Endometrial microvascular endothelial cells (primary cell): Measurements from ENCODE around the gene CTCF. TPM values are rescaled to one million over a fixed set of nuclear protein-coding genes. Genes with fewer than 3 reads are reported as not detected.
"Not testable (repeated sequence)": the region's sequence is repeated elsewhere in the genome, so short reads cannot be mapped to it uniquely, and the experiment has no call there.

ENCODE experiments used
- in situ Hi-C: cut with HindIII; loops from 2 replicates; pipeline ENCODE4 v1.10.0; 2017; ENCODE audit warnings: low sequenced_read_pairs, low pct_unique_long_range_greater_than_20kb; ENCODE audit errors: inconsistent ontology term
- total RNA-seq: library from RNA; depleted of rRNA; stranded (reverse); fragments of >200 nt; gene quantifications from one replicate; pipeline ENCODE4 v1.2.3, GENCODE V29; 2015; ENCODE audit errors: inconsistent ontology term

The CTCF gene
- total RNA-seq, result 29.8 TPM

GRCh38 chr16:67562526-67562917 is at the start of gene CTCF:
TSS of gene CTCF (plus strand) at chr16:67562526. CDS start at chr16:67610833, 48,307 bp downstream.
- in situ Hi-C loops, result no loop called here

- in situ Hi-C loops, result not testable (repeated sequence)
Measured at GRCh38 chr16:67513892-67514291, 48.4 kb upstream of the CTCF start.

GRCh38 chr16:67514382-67514828 is 47.9 kb upstream of the CTCF start:
- in situ Hi-C loops, result no loop called here

DNA sequence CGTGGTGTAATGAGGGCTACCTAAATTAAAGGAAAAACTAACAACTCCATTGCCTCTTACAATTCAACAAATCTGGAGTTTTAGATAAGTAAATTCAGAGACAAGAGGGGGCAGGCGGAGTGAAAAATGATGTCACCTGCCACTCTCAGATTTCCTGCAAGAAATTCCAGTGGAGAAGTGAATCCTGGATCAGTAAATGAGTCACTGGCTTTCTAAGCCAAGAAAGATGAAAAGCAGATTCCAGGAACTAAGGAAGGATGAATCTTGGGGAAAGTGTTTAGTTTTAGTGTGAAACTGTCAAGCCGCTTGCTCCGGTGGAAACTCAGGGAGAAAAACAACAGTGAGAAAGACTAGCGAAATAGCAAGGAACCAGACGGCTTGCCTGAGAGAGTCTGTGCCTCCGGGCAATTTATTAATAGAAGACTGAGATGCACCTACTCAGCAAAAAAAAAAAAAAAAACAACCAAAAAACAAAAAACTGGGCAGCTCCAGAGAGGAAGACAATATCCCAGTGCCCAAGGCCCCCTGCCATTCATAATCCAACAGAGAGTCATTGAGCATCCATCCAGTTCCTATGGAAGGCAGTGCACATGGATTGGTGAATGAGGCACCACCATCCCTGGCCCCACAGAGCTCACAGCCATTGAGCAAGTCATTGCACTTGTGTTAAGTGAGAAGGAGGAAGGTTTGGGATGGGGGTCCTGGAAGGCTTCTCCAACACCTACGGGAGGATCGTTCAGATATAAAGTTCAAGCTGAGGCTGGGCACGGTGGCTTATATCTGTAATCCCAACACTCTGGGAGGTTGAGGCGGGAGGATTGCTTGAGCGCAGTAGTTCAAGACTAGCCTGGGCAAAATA is 45.8 kb upstream of the CTCF start:
- in situ Hi-C loops, result no loop called here

DNA sequence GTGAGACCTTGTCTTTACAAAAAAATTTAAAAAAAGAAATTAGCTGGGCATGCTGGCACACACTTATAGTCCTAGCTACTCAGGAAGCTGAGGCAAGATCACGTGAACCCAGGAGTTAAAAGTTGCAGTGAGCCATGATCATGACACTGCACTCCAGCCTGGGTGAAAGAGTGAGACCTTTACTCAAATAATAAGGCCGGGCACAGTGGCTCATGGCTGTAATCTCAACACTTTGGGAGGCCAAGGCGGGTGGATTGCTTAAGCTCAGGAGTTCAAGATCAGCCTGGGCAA is 45.2 kb upstream of the CTCF start:
- in situ Hi-C loops, result no loop called here

- in situ Hi-C loops, result no loop called here
Measured at GRCh38 chr16:67517661-67518423, 44.5 kb upstream of the CTCF start.

DNA sequence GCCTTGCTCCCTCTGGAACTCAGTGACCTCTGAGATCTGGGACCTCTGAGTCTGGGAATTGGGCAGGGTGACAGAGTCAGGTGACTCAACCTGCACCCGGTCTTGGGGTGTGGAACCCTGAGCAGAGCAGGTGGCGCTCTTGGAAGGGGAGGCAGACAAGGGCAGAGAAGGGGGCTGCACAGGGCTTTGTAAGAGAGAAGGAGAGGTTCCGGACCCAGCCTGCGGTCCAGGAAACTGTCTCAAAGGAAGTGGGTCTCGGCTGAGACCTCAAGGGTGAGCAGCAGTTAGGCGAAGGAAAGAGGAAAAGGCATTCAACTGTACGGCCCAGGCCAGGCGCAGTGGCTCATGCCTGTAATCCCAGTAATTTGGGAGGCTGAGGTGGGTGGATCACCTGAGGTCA is 43.6 kb upstream of the CTCF start:
- in situ Hi-C loops, result no loop called here

DNA sequence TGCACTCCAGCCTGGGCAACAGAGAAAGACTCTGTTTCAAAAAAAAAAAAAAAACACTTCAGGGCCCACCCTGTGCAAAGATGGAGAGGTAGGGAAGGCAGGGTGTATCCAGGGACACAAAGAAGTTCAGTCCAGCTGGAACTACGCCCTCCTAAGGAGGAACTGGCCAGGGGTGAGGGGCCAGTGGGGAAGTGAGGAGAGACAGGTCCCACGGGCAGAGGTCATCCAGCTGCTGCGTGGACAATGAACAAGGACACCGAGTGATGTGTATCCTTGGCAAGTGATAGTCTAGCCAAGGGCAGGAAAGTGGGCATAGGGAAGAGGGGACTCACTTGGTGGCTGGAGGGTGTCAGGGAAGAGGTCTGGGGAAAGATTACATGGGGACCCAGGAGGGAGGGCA is 43.1 kb upstream of the CTCF start:
- in situ Hi-C loops, result no loop called here

DNA sequence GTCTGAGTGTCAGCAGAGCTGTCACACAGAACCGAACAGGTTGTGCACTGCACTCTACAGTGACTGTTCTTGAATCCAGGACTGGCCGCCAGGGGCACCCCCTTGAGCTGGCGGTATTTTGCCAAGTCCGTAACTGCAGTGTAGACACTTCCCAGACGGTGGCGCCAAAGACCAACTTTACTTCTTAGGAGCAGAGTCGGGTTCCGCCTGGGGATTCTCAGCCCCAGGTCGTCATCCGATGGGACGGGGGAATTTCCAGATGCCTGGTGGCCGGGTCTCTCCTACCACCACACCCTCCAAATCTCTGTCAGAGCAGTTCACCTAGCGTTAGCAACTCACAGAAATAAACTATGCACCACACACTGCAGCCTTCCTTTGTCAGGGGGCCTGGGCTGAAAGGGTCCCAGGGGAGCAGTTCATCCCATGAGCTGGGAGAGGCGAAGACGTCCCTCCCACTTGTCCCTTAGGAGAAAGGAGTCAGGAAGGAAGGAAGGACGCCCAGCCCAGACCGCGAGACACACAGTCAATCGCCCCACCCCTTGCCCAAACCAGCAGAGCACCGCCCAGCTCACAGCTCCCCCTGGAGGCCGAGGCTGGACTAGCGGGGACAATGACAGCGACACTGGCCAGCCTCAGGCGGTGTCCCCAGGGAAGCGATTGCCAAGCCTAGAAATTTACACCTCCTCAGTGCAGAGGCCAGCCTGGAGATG is 41.1 kb upstream of the CTCF start:
- in situ Hi-C loops, result no loop called here

DNA sequence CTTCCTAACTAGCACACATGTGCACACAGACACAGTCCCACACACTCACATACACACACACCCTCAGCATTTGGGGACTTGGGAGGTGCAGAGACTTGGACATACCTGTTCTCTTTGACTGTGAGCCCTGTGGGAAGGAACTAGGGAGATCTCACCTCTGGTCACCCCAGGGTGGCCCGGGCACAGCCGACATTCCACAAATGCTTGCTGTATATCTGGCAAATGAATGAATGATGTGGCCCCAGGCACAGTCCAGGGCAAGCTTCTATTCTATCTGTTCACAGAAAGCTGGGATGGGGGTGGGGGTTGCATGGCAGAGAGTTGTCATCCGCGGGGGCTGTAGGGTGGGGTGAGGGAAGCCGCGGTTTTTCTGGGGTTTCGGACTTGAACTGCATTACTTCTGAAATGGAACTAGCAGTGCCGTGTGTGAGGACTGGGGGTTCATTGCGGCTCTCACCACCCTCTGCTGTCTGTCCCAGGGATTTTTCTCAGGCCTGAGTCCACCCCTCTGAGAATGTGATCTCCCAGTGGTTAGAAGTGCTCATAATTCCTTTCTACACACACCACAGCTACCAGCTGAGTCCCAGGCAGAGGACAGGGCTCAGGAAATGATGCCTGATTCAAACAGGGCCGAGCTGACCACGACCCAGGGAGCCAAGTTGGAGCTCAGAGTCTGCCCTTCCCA is 37.0 kb upstream of the CTCF start:
- in situ Hi-C loops, result no loop called here

DNA sequence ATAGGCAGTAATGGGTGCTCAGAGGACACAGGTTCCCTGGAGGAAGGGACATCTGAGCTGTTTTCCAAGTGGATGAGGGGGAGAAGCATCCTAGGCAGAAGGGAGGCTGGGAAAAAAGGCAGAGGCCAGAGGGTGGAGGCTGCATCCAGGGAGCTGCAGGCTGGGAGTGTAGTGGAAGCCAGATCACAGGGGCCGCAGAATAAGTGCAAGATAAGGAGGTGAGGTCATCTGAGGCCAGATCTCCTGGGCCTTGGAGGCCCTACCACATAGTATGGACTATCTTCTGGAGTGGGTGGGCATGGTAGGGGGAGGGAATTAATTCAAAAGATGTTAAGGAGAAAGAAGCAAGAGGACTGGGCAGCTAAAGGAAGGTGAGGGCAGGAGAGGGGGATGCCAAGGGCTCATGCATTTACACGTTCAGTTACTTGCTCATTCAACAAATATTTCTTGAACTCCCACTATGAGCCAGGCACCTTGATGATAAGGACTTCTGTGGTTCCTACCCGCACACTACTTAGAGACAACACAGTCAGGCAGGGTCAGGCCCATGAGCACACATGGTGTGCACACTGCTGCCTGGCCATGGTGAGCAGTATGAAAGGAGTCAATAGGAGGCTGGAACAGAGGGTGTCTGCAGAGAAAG is 36.1 kb upstream of the CTCF start:
- in situ Hi-C loops, result no loop called here

DNA sequence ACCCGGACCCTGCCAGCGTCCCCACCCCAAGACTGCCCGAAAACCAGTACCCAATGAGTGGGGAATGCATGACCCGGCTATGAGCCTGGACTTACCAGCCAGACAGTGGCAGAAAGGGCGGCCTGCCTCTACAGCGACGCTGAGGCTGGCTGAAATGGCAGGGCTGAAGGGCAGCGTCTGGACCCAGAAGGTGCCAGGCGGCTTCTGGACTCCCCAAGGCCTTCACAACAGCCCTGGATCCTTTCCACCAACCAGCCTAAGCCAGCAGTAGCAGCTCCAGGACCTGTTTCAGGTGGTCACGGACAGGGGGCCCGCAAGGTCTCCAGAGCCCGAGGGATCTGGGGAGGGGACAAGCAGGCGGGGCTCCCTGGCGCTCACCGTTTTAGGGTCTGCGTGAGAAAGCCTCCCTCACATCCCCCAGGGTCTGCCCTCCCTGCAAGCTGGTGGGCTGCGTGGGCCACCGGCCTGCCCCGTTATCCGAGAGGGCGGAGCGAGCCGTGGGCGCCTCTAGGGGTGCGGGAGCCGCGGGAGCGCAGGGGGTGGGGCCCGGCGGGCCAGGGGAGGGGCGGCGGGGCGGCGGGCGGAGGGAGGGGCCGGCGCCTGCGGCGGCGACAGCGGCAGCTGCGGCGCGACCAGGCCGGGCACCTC is 34.0 kb upstream of the CTCF start, which contains the start of gene RIPOR1:
RIPOR1 (plus strand) TSS at position 608 of the 648 bp plus-strand sequence. CDS start 9,618 bp downstream, outside the sequence.
- in situ Hi-C loops, result no loop called here

- in situ Hi-C loops, result no loop called here
Measured at GRCh38 chr16:67528870-67529581, 33.3 kb upstream of the CTCF start.

- in situ Hi-C loops, result no loop called here
Measured at GRCh38 chr16:67529582-67530012, 32.7 kb upstream of the CTCF start.

- in situ Hi-C loops, result no loop called here
Measured at GRCh38 chr16:67530013-67530939, 32.0 kb upstream of the CTCF start.

- in situ Hi-C loops, result no loop called here
Measured at GRCh38 chr16:67531247-67531646, 31.1 kb upstream of the CTCF start.
